SK-N-SH treated with all-trans-retinoic acid at 6 μM for 48 hours (cell line): ENCODE measurements around the gene TTC12.

Source experiments
- OSR1 ChIP-seq: fragments of 250-450 bp; sonication (Bioruptor Pico); IDR thresholded peaks from 2 replicates; pipeline ENCODE4 v1.8.0; 2022; ENCODE audit warnings: moderate library complexity, mild to moderate bottlenecking, inconsistent platforms
- ZNF8 ChIP-seq: fragments of 450-650 bp; formaldehyde crosslinking; IDR thresholded peaks from 2 replicates; pipeline ENCODE4 v1.5.0; 2020; ENCODE audit warnings: mild to moderate bottlenecking, moderate library complexity

DNA sequence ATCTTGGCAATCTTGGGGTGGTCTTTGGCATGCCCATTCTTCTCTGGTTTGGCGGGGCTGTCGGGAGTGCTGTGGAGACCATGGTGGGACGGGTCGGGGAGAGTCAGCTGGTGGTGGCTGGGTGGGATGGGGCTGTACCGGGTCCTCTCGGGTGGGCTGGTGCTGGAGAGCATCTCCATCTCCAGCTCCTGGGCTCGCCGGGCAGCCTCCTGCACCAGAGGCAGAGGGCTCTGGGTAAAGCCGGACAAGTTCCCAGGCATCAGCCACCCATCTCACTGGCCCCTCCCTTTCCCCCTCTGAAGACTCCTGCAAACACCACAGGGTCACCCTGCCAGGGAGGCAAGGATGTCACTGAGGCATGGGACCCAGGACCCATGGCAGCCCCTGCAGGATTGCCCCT lies 98.3 kb downstream of the TTC12 start:
- TF ChIP-seq ZNF8 (CRISPR knock-in tag) (no peak), OSR1 (CRISPR knock-in tag) (no peak)
